GM23248 (cell line): ENCODE measurements around the gene UCK2. TPM values are rescaled to one million over a fixed set of nuclear protein-coding genes. Genes with fewer than 3 reads are reported as not detected.

ENCODE experiments used
- DNase-seq: peaks from one replicate; pipeline ENCODE4 v3.0.0-alpha.2; 2015
- H2AFZ ChIP-seq: fragments of 200-600 bp; sonication (generic); 2 replicates; pipeline ENCODE4 v1.6.1; 2016; ENCODE audit warnings: antibody characterized with exemption
- H3F3A ChIP-seq: fragments of 200-600 bp; sonication (generic); 2 replicates; pipeline ENCODE4 v1.6.1; 2016; ENCODE audit warnings: mild to moderate bottlenecking, antibody characterized with exemption, mixed run types; ENCODE audit not compliant: insufficient read depth
- H3K27ac ChIP-seq: fragments of 200-600 bp; sonication (generic); 2 replicates; pipeline ENCODE4 v1.5.1; 2016; ENCODE audit warnings: mild to moderate bottlenecking
- H3K27me3 ChIP-seq: fragments of 200-600 bp; sonication (generic); replicated peaks from 2 replicates; pipeline ENCODE4 v1.6.1; 2016; ENCODE audit warnings: mild to moderate bottlenecking; ENCODE audit not compliant: insufficient read depth
- H3K36me3 ChIP-seq: fragments of 200-600 bp; sonication (generic); 2 replicates; pipeline ENCODE4 v1.6.1; 2016; ENCODE audit warnings: low read depth, mild to moderate bottlenecking
- H3K4me1 ChIP-seq: fragments of 200-600 bp; sonication (generic); 2 replicates; pipeline ENCODE4 v1.6.1; 2016; ENCODE audit warnings: mild to moderate bottlenecking; ENCODE audit not compliant: insufficient read depth
- H3K4me2 ChIP-seq: fragments of 200-600 bp; sonication (generic); one replicate; pipeline ENCODE4 v1.6.1; 2016; ENCODE audit warnings: mild to moderate bottlenecking; ENCODE audit not compliant: unreplicated experiment
- H3K4me3 ChIP-seq: fragments of 200-600 bp; sonication (generic); 2 replicates; pipeline ENCODE4 v1.5.1; 2016; ENCODE audit warnings: mild to moderate bottlenecking
- H3K79me2 ChIP-seq: fragments of 200-600 bp; sonication (generic); 2 replicates; pipeline ENCODE4 v1.6.1; 2016; ENCODE audit warnings: mild to moderate bottlenecking; ENCODE audit not compliant: insufficient read depth
- H3K9ac ChIP-seq: fragments of 200-600 bp; sonication (generic); 2 replicates; pipeline ENCODE4 v1.6.1; 2016; ENCODE audit warnings: mild to moderate bottlenecking
- H3K9me2 ChIP-seq: fragments of 200-600 bp; sonication (generic); 2 replicates; pipeline ENCODE4 v1.6.1; 2016; ENCODE audit warnings: mixed run types, mild to moderate bottlenecking, moderate library complexity; ENCODE audit not compliant: insufficient read depth
- H3K9me3 ChIP-seq: fragments of 200-600 bp; sonication (generic); one replicate; pipeline ENCODE4 v1.6.1; 2017; ENCODE audit warnings: low read depth
- H4K20me1 ChIP-seq: fragments of 200-600 bp; sonication (generic); 2 replicates; pipeline ENCODE4 v1.6.0; 2016; ENCODE audit not compliant: insufficient read depth
- EZH2 ChIP-seq: fragments of 200-600 bp; sonication (generic); IDR thresholded peaks from 2 replicates; pipeline ENCODE4 v1.6.1; 2018; ENCODE audit warnings: antibody characterized with exemption, mild to moderate bottlenecking; ENCODE audit not compliant: insufficient read depth, poor library complexity, severe bottlenecking
- EZH2phosphoT487 ChIP-seq: fragments of 200-600 bp; sonication (generic); IDR thresholded peaks from 2 replicates; pipeline ENCODE4 v1.6.1; 2018; ENCODE audit warnings: antibody characterized with exemption, moderate library complexity, mild to moderate bottlenecking, low read depth; ENCODE audit not compliant: insufficient read depth
- WGBS, 2 experiments: methylation state at CpG; one replicate each; pipeline ENCODE4 v1.1.6; 2015 to 2017; ENCODE audit warnings: low lambda C conversion rate in 2 of 2, low coverage in 1 of 2; ENCODE audit errors: missing lambda C conversion rate in 2 of 2; 5-methylcytosine and 5-hydroxymethylcytosine counted together
- in situ Hi-C: fragments of 300-500 bp; cut with MboI; formaldehyde crosslinking; loops from 2 replicates; pipeline ENCODE4 v1.15.0; 2020
- polyA plus RNA-seq: library from polyadenylated mRNA; unstranded; fragments of >200 nt; fragmentation: Nextera tagmentation; extraction: Ambion mirVana; gene quantifications from 2 replicates; pipeline ENCODE4 v1.2.1, GENCODE V29; 2016
- total RNA-seq: library from RNA; depleted of rRNA; stranded (reverse); fragments of >200 nt; shearing (Covaris generic); gene quantifications from 2 replicates; pipeline ENCODE4 v1.2.3, GENCODE V29; 2014

UCK2 gene
- total and polyA plus RNA-seq, 2 experiments from 2014 or later, result 78.2 to 81.9 TPM

DNA sequence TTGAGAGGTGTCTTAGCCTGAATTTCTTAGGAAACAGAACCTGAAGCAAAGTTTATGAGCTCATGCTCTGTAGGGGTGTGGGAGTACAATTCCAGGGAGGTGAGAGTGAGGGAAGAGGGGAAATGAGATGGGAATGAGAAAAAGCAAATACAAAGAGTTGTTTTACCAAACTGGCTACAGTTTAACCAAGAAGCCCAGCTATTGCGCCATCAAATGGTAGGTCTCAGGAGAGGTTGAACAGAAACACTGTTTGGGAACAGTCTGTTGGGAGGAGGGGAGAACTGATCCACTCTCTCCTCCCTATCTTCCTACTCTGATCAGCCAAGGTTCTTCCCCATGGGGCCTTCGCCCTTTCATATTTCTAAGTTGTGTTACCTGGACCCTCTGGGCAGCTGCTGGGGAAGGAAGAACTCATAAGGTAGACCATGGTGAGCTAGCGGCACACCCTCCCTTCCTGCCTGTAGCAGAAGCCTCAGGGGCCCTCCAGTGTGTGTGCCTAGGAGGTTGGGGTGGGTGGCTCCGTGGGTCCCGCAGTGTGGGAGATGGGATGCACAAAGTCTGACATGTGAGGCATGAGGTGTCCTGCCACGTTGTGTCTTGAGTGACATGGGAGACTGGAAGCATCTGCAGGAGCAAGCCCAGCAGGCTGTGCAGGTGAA, 120.5 kb downstream of the UCK2 start:
- DNase-seq, result no peak
- H3K9me3 ChIP-seq, result no peaks in the 10 kb centered on the region
- H3K4me3 ChIP-seq, result no peak overlapping the region
- no peaks in the 10 kb centered on the region for H3K9me2 ChIP-seq
- H3K36me3 ChIP-seq, result no peaks in the 10 kb centered on the region
- H3K4me1 ChIP-seq, result no peaks in the 10 kb centered on the region
- no peaks in the 10 kb centered on the region for H3F3A ChIP-seq
- H4K20me1 ChIP-seq, result no peaks in the 10 kb centered on the region
- TF ChIP-seq EZH2, result no peak
- TF ChIP-seq EZH2phosphoT487, result no peak
- in situ Hi-C loops, result no loop called here
- no peak overlapping the region for H2AFZ ChIP-seq
- no peak overlapping the region for H3K27ac ChIP-seq
- 45 to 47% methylated on average over 6 of the region's 6 CpGs for WGBS, 2 experiments
- no peak overlapping the region for H3K9ac ChIP-seq
- 0 out of 2 replicates have a peak, but pooled peaks cover 6% of the 10 kb centered on the region for H3K27me3 ChIP-seq
- no peak overlapping the region for H3K4me2 ChIP-seq
- no peaks in the 10 kb centered on the region for H3K79me2 ChIP-seq

DNA sequence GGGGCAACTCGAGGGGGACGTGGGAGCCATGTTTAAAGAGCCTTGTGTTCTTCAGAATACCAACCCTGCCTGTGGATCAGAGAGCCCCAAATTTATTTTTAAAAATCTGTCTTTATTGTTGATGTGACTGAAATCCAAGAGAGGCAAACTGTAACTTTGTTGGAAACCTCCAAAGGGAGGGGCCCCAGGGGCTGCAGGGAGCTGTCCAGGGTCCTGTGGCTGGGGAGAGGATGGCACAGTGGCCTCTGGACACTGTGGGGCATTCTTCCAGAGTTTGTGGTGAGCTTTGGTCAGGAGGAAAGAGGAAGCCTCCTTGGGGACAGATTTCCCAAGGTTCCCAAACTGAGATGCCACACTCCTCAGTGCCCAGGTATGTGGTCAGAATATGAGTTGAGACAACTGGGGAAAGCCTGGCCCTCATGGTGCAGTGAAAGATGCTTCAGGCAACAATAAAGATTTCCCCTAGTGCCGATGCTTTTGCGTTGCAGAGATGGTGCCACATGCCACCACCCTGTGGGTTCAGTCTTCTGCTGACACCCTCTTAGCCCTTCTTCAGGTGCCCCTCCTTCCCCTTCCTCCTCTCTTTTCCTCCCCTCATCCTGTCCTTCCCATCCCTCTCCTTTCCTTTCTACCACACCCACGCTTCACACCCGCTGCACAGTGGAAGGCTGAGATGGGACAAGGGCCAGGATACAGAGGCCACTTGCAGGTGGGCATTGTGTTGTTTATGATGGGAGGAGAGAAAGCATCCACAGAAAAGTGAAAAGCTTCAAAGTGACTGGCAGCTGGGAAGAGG, 122.1 kb downstream of the UCK2 start:
- Histone ChIP-seq H3K9me3 (no peaks in the 10 kb centered on the region), H3F3A (peaks cover 6% of the 10 kb centered on the region; the same call in 1 of the 2 replicates), H3K27ac (no peak overlapping the region), H4K20me1 (no peaks in the 10 kb centered on the region), H3K36me3 (no peaks in the 10 kb centered on the region), H3K4me1 (peaks cover 2% of the 10 kb centered on the region; the same call in 1 of the 2 replicates), H3K4me2 (no peak overlapping the region), H3K9me2 (no peaks in the 10 kb centered on the region), H2AFZ (no peak overlapping the region), H3K9ac (no peak overlapping the region), H3K4me3 (no peak overlapping the region), H3K27me3 (0 out of 2 replicates have a peak, but pooled peaks cover 4% of the 10 kb centered on the region), H3K79me2 (no peaks in the 10 kb centered on the region)
- peak; percentile 47 for DNase-seq
- TF ChIP-seq EZH2phosphoT487, result no peak
- no peak for TF ChIP-seq EZH2
- 35 to 42% methylated on average over 6 of the region's 6 CpGs for WGBS, 2 experiments
- in situ Hi-C loops, result no loop called here

DNA sequence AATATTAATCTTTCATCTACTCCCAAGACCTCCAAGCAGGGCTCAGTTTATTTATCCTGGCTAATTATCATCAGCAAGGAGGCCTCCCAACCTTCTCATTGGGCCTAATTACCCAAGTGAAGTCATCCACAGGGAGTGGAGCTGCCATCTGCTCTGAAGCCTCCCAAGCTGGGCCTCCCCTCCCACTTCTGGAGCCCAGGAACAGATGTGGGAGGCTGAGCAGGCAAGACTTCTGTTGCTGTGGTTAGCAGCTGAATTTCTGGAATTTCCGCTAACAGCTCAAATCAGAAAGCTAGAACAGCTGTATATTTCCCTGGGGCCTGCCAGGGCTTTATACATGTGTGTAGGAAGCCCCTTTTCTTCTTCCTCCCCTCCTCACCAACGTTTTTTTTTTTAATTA, 127.5 kb downstream of the UCK2 start:
- no peak overlapping the region for H3K27ac ChIP-seq
- no peak overlapping the region for H3K9ac ChIP-seq
- 5 to 9% methylated on average over 2 of the region's 2 CpGs for WGBS, 2 experiments
- peaks cover 13% of the 10 kb centered on the region for H3K4me1 ChIP-seq
- no peaks in the 10 kb centered on the region for H3K9me3 ChIP-seq
- peak overlapping the region; percentile 41 for H3K4me2 ChIP-seq
- no peaks in the 10 kb centered on the region for H3K27me3 ChIP-seq
- no peaks in the 10 kb centered on the region for H4K20me1 ChIP-seq
- H3K9me2 ChIP-seq, result no peaks in the 10 kb centered on the region
- no peak overlapping the region for H2AFZ ChIP-seq
- no peak for TF ChIP-seq EZH2phosphoT487
- no peak for TF ChIP-seq EZH2
- H3F3A ChIP-seq, result peaks cover 9% of the 10 kb centered on the region; the same call in 1 of the 2 replicates
- in situ Hi-C loops, result no loop called here
- no peak overlapping the region for H3K4me3 ChIP-seq
- H3K79me2 ChIP-seq, result no peaks in the 10 kb centered on the region
- no peaks in the 10 kb centered on the region for H3K36me3 ChIP-seq
- peak; percentile 89 for DNase-seq

DNA sequence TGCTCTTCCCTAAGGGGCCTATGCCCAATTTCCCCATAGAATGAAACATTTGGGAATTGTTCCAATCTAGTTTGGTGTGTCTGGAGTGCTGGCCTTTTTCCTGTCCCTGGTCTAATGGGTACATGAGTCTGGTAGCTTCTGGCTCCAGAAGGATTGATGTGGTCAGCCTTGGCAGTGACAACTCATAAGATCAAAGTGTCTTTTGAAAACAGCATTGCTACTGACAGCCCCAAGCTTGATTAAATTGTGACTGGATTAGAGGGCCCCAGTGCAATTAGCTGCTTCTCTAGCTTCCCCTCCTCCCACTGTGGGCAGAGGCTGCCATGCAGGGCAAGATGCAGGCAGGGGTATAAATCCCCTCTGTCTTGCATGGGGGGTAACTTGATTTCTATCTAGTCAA, 130.9 kb downstream of the UCK2 start:
- H3K27ac ChIP-seq, result no peak overlapping the region

More for the DNA sequence above, 130.9 kb downstream of the UCK2 start:
- H3K9me3 ChIP-seq, result no peaks in the 10 kb centered on the region
- DNase-seq, result no peak
- H4K20me1 ChIP-seq, result no peaks in the 10 kb centered on the region
- peaks cover 16% of the 10 kb centered on the region; the same call in 1 of the 2 replicates for H3F3A ChIP-seq
- H3K27me3 ChIP-seq, result 0 out of 2 replicates have a peak, but pooled peaks cover 2% of the 10 kb centered on the region
- no peak overlapping the region for H3K4me2 ChIP-seq
- H3K9me2 ChIP-seq, result no peaks in the 10 kb centered on the region
- no peaks in the 10 kb centered on the region for H3K36me3 ChIP-seq
- no peak overlapping the region for H3K9ac ChIP-seq
- no peak for TF ChIP-seq EZH2phosphoT487
- H3K4me1 ChIP-seq, result peaks cover 24% of the 10 kb centered on the region
- no peak overlapping the region for H3K4me3 ChIP-seq
- no peak overlapping the region for H2AFZ ChIP-seq
- no peaks in the 10 kb centered on the region for H3K79me2 ChIP-seq
- in situ Hi-C loops, result no loop called here
